ENCODE data around the gene MGAT4A.

Gene MGAT4A

GRCh38 chr2:98731041-98731893 is at the start of gene MGAT4A:
TSS of gene MGAT4A (minus strand) at chr2:98731132. CDS start at chr2:98726332, 4,800 bp downstream.
- peak; percentile 46 for DNase-seq (ENCODE audit: low spot score)

GRCh38 chr2:98778741-98779483 is 48.0 kb upstream of the MGAT4A start:
- no peak for DNase-seq (ENCODE audit: low spot score)

- no peak for DNase-seq (ENCODE audit: low spot score)
Observed at GRCh38 chr2:98778151-98778550, 47.2 kb upstream of the MGAT4A start.

DNA sequence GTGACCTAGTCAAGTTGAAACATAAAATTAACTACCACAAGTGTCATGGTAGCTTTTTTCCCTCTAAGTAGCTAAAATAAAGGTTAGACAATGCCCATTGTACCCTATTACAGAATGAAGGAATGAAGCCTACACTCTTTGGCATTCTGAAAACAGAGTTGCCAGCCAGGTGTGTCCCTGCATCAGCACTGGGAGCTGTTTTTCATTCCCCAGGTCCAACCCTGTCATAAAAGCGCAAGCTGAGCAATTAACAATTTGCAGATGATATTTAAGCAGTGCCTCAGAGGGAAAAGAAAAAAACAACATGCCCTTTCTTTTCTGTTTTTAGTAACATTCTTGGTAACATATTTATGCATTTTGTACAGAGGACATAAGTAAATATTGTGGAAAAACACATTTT is 46.8 kb upstream of the MGAT4A start:
- DNase-seq (ENCODE audit: low spot score), result no peak

GRCh38 chr2:98777076-98777475 is 46.1 kb upstream of the MGAT4A start:
- DNase-seq (ENCODE audit: low spot score), result no peak

GRCh38 chr2:98776136-98776535 is 45.2 kb upstream of the MGAT4A start:
- no peak for DNase-seq (ENCODE audit: low spot score)

DNA sequence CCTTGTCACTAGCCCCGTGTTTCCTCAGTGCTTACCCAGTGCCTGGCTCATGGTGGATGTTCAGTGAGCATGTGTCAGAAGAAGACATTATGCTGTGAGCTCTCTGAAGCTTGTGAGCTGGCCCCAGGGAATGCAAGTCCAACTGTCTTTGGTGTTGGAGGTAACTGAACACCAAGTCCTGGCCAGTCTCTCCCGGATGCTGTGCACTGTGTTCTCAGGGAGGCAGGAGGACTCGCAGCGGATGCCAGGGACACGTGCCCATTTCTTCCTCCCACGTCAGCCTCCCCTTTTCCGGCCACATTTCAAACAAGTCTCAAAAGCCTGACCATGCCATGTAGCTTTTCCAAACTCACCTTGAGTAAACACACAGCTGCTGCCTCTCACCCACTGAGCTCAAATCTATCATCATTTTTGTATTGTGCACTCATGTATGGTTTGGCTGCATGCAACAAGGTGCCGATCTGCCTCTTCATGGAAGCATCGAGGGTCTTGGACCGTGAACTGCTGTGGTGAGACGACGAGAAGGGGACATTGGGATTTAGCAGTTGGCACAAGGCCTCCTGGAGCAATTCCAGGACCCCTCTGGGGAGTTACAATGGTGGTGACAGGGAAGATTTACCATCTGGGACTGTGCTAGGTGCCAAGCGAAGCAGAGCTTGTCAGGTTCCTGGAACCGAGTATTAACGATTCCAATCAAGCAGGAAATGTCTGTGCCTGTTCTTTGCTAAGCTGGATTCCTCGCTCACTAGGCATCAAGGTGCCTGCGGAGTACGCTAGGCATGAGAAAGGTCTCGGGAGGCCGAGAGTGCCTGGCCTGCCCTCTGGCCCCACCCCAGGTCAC is 44.4 kb upstream of the MGAT4A start:
- no peak for DNase-seq (ENCODE audit: low spot score)

GRCh38 chr2:98773907-98774306 is 43.0 kb upstream of the MGAT4A start:
- no peak for DNase-seq (ENCODE audit: low spot score)

DNA sequence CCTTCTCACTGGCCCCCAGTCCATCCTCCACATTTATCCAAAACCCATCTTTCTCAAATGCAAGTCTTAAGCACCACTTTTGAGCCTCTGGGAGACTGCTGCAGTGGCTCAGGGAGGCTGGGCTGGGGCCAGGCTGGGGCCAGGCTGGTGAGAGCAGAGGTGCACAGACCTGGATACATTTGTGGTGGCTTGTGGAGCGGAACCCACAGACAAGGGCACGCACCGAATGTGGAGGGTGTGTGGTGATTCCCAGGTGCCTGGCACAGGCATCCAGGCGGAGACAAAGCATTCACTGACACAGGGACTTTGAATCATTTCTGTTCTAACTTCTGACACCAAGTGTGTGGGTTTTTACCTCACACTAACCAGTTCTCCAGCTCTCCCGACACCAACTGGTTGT is 42.2 kb upstream of the MGAT4A start:
- DNase-seq (ENCODE audit: low spot score), result no peak

GRCh38 chr2:98772536-98772935 is 41.6 kb upstream of the MGAT4A start:
- no peak for DNase-seq (ENCODE audit: low spot score)

DNA sequence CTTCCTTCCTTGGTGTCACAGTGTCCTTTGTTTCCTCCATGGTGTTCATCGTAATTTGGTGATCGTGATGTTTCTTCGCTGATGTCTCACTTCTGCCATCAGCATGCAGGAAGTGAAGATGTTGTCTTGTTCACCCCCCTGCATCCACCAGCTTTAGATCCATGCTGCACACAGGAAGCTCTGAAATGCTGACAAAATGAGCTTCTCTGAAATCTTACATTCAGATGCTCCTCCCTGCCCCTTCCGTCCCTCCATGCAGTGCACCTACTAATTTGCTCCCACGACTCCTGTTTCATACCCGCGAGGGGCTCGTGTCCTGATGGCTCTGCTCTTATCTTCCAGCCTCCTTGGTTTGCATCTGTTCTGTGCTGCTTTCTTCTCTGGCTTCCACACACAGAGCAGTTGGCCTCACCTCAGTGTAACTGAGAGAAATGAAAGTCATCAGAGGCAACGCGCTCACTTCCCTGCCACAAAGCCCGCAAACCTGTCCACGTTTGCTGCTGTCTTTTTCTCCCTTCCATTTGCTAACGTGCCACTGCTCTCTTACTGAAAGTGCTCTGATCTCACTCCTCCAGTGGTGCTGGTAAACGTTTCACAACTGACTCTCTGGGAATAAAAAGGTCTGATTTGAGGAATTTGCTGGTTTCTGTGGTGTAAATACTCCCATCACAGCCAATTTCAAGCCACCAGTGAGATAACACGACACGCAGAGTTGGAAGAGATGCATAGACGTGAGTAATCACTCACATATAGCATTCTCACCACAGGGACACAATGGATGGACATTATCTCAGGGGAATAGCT is 41.0 kb upstream of the MGAT4A start:
- DNase-seq (ENCODE audit: low spot score), result no peak

DNA sequence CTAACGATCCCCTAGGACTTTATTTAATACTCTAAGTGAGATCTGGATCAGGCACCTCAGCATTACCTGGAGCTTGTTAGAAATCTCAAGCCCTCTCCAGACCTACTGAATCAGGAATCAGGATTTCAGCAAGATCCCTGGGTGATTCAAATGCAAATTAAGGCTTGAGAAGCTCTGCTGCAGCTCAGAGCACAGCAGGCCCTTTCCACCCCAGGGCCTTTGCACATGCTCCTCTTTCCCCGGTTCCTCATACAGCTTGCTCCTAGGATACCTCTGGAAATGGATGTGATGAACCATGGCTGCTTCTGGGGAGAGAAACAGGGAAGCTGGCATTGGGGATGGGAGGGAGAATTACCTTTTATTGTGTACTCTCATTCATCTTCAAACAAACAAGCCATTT is 40.3 kb upstream of the MGAT4A start:
- no peak for DNase-seq (ENCODE audit: low spot score)

DNA sequence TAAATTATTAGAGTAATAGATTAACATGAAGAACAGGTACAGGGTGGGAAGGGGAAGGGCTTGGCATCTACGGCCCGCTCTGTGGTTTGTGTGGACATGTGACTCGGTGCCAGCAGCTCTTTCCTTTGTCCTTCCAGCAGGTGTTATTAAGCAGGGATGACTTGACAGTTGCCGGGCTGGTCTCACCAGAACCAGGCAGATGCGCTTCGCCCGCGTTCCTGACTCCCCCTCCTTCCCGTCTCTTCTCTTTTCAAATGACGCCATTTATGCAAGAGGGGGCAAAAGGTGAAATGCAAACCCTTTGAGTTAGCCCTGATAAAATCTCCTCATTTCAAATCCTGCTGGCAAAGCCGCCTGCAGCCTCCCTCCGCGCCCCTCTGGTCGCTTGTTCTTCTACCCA is 38.9 kb upstream of the MGAT4A start:
- DNase-seq (ENCODE audit: low spot score), result no peak

DNA sequence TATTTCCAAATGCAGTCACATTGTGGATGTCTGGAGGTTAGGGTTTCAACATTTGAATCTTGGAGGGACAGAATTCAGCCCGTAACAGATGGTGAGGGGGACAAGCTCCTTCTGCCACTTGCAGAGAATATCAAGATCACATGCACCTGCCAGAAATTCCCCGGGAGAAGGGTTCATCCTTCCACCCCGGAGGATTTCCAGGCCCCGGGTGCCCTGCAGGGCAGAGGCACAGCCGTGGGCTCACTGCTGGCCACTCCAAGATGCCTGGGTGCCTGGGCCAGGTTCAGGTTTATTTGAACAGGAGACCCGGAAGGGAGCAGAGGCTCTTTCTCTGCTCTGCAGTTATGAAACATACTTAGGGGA is 38.2 kb upstream of the MGAT4A start:
- no peak for DNase-seq (ENCODE audit: low spot score)

DNA sequence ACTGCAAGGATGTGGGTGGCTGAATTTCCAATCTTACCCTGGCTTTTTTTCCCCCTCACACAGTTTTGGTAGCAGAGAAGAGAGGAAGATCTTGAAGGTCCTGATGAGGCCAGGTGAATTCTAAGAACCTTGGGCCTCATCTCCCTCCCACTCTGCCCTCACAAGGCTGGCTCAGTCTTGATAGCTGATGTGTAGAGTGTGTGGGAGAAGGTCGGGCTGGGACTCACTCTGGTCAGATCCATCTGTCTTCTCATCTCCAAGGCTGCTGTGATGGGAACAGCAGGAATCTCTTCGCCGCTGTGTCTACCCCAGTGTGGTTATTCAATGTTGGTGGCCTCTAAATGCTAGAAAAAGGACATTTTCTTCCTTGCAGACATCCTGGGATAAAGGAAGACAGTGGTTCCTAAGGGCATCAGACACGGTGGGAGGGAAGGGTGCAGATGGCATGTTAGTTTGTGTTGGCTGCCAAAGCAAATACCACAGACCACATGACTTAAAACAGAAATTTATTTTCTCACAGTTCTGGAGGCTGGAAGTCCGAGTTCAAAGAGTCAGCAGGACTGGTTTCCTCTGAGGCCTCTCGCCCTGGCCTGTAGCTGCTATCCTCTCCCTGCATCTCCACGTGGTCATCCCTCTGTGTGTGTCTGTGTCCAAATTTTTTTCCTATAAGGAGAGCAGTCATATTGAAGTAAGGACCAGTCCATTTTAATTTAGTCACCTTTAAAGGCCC is 37.6 kb upstream of the MGAT4A start:
- no peak for DNase-seq (ENCODE audit: low spot score)

DNA sequence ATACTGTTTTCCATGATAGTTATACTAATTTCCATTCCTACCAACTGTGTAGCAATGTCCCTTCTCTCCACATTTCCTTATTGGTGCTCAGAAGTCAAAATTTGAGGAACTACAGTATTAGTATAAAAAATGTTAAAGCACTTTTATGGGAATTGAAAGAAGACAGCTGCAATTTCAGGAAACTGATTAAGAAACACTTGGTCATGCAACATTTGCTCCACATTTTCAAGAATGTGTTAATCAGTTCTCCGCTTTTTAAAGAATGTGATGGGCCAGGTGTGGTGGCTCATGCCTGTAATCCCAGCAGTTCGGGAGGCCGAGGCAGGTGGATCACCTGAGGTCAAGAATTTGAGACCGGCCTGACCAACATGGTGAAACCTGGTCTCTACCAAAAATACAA is 33.6 kb upstream of the MGAT4A start:
- no peak for DNase-seq (ENCODE audit: low spot score)

DNA sequence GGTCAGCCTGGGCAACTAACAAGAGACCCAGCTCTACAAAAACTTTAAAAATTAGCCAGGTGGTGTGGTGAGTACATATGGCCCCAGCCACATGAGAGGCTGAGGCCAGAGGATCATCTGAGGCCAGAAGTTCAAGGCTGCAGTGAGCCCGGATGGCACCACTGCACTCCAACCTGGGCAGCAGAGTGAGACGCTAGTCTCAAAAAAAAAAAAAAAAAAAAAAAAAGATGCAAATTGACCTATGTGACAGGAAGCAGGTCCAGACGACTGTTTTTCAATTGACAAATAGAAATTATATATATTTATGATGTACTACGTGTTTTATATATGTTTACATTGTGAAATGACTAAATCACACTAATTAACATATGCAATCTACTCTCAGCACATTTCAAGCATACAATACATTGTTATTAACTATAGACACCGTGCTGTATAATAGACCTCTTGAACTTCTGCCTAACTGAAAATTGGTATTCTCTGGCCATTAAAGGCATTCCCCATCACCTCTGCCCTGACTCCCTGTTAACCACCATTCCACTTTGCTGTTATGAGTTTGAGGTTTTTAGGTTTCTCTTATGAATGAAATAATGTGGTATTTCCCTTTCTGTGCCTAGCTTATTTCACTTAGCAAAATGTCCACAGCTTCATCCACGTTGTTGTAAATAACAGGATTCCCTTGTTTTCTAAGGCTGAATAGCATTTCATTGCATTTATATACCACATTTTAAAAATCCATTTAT is 32.4 kb upstream of the MGAT4A start:
- DNase-seq (ENCODE audit: low spot score), result no peak

DNA sequence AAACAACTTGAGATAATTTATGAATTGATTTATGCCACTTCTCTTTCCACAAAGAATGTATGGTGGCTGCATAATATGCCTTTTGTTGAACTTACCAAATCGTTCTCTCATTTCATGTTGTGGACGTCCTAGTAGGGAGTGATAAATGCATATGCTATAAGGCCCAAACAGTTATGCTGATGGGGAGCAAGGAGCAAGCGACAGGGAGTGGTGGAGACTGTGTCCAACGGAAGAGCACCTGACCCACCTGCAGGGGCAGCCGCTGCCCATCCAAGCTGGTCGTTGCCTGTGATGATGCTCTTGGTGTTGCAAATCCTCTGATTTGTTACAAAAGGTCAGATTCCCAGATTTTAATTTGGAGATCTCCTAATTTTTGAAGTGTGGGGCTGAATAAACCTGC is 31.0 kb upstream of the MGAT4A start:
- DNase-seq (ENCODE audit: low spot score), result no peak

DNA sequence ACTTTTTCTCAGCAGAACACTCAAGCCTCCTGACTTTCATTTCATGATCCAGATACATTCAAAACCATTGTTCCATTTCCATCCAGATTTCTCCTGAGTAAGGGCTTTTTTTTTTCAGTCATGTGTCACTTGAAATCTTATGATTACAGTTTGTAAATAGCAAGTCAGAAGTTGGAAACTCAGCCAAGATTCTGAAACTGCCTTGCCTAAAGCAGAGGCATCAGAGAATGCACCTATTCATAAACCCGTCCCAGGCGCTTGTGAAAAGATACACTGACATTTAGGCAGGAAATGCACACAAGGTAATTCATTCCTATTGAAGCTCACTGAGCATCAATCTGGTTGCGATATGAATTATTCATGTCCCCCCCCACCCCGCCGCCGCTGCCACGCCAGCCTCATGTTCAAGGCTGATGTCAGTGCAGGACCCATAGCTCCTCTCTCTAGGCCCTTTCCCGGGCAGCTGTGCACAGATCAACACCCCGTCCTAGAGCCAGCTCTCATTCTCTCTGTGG is 30.4 kb upstream of the MGAT4A start:
- no peak for DNase-seq (ENCODE audit: low spot score)

Data from kidney capillary endothelial cell (primary cell).